HG03066 (cell line): ENCODE data around the gene LIPF.
"Not testable (repeated sequence)": the region's sequence is repeated elsewhere in the genome, so short reads cannot be mapped to it uniquely, and the experiment has no call there.

Experiments
- ATAC-seq: cut with Tn5 transposase; IDR thresholded peaks from one replicate; pipeline ENCODE4 v1.9.1; 2021; ENCODE audit warnings: low read depth; ENCODE audit not compliant: unreplicated experiment

Gene LIPF

DNA sequence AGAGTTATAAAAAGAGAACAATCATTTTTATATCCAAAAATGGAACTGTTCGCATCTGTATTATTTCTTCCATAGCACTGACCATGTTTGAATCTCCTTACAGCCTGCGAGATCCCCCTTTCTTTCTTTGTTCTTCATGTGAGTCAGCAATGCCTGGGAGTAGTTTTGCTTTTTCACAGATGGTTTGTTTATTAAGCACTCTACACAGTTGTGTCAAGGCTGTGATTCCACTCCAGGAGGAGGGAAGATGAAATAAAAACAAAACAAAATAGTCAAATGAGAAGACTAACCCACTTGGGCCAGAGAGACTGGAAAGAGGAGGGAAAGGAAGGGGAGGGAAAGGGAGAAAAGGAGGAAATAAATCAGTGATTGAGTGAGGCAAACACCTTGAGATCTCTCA, 7.8 kb downstream of the LIPF start:
- no peak for ATAC-seq

DNA sequence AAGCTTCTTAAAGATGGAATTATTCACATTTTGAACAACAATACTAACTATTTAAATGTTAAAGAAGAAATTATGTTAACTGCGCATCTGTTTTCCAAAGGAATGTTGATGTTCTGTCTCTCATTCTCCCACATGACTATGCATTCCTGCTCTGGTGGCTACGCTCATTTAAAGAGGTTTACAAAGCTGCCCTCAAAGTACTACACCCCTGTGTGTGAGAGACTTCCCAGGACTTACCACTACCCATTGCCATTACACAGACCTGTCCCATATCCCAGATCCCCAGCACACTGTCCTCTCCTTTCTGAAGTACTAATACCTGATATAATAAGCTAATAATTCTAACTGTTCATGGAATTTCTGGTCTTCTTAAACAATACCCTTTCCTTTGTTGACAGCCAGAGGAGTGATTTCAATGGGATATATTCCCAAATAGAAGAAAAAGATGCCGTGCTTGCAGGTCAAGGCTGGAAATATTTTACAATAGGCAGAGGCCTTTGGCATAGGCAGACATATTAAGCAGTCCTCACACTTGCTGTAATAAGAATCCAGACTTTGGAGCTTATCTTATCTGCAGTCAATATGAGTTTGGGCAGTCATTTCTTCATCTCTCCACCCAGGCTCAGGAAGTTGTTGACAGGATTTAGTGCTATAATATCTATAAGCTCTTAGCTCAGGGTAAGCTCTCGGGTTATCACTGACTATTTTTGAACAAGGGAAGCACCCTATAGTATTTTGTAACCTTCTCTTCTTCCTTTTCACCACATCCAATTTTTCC, 12.2 kb downstream of the LIPF start:
- ATAC-seq = no peak

DNA sequence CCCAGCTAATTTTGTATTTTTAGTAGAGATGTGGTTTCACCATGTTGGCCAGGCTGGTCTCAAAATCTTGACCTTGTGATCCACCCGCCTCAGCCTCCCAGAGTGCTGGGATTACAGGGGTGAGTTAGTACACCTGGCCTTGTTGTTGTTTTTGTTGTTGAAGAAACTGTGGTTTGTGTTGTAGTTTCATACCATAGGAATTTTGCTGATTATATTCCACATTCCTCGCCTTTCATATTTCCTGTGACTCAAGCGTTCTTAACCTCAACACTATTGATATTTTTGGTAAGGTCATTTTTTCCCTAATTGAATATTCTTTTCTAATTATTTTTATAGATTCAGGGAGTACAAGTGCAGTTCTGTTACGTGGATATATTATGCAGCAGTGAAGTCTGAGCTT, 16.7 kb downstream of the LIPF start:
- no peak for ATAC-seq

DNA sequence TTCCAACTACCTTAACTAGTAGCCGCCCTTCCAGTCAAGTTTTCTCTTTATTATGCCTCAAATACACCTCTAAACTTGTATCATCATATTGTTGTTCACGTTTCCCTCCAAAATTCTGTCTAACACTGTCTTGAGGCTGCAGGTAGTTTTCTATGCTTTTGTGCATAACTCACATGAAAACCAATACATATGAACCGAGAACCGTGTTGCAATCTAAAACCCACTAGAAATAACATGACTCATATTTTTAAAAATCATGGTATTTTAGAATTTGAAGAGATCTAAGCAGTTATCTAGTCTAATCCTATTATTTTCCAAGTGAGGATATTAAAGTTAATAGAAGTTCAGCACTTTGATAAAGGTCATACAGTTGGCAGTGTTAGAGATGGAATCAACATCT, 18.2 kb downstream of the LIPF start:
- ATAC-seq = no peak

DNA sequence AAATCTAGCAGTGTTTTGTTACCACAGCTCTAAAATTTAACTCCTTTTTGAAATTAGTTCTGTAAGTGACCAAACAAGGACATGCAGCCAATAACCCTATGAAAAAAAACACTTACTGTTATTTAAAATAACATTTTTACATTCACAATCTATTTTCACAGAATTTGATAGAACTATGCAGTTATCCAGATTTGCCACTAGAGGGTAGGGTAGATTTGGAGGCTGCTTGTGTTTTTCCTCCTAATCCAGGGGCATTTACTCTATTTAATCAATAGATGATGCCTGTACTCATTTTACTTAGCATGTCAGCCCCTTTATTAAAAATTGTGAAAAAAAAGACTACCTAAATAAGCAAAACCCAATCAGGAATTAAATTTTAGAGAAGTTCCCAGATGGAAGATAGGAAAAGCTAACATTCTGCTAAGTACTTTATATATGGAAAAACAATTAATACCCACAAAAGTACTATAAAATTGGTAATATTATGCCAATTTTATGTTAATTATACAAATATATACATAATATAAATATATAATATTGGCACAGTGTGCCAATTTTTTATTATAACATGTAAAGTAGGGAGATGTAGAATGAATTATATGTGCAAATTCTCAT, 23.7 kb downstream of the LIPF start:
- ATAC-seq = no peak

DNA sequence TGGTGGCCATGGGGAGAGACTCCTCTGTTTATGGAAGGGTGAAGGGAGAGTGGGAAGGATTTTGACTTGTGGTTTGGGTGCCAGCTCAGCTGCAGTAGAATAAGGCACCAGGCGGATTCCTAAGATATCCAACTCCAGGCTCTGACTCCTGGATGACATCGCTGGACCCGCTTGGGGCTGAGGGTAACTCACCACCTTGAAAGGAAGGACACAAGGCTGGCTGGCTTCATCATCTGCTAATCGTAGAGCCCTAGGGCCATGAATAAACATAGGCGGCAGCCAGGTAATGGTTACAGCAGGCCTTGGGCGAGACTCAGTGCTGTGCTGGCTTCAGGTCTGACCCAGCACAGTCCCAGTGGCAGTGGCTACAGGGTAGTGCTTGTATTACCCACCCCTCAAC, 25.1 kb downstream of the LIPF start:
- ATAC-seq = no peak

DNA sequence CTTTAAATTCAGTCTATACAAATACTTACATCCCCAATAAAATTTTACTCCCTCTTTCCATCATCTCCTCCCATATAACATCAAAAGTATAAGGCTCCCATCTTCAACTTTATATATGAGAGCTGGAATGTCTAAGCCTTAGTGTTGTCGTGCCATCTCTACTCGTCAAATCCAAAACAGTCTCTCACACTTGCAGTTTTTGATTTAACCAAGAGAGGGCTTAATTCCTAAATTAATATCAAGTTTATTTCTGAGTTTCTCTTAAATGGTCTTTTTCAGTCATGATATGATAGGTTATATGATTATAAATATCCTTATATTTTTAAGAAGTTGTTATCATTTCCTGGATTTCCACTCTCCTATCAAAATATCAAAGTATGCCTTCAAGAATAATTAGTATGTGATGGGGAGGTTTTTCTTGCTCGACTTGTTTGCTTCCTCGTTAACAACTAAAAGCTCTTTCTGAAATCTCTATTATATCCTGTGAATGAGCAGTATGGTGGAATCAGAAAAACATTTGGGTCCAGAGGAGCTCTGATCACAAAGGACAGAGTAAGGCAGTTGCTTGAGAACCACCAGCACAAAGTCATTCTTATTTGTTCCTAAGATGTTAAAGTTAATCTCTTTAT, 29.3 kb downstream of the LIPF start:
- ATAC-seq = no peak

DNA sequence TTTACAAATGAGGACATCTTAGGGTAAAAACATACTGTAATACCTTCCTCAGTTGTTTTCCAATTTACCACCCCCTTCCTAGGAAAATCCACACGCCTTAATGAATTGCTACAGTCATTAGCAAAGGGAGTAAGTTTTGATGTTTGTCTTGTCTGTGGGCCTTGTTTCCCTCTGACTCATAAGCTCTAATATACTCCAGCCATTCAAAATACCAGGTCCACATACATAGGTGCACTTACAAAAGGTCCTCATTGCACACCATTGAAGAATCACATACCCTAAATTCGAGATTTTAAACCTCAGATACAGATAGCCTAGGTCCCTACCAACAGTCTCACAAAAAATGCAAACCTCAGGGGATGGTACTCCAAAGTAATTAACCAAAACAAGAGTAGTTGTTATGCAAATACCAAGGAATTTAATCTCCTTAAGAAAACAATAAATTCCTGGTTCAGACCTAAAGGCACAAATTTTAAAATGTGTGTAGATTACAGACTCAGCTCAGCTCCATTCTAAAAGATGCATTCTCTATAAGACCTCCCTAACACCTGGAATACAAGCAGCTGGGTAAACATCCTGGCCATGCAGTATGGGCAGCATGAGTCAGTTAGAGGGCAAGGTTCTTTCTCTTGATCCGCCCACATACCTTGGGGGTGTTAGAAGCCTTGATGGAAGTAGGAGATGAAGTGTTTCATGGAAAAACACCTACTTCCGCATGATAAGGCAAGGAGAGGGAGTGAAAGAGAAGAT, 38.8 kb downstream of the LIPF start:
- ATAC-seq = no peak

DNA sequence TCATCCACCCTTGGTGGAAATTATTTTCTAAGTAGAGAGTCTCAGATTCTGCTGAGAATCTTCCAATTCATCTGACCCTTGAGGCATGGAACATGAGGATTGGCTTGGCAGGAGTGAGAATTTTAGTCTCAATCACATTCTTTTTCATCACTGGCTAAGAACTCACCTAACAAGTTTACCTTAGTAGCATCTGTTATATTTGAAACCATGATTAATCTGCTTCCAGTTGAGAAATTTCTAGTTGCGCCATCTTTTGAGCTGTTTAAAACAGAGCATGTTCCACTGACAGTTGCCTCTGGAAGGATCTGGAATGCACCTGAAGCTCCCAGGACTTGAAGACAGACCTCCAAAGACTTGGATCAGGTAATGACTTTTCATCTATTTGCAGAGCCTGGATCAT, 41.7 kb downstream of the LIPF start, which contains the start of gene LIPK:
Gene LIPK (plus strand): TSS at position 292 of the 400 bp plus-strand sequence. CDS start 18,295 bp downstream, outside the sequence.
- no peak for ATAC-seq

DNA sequence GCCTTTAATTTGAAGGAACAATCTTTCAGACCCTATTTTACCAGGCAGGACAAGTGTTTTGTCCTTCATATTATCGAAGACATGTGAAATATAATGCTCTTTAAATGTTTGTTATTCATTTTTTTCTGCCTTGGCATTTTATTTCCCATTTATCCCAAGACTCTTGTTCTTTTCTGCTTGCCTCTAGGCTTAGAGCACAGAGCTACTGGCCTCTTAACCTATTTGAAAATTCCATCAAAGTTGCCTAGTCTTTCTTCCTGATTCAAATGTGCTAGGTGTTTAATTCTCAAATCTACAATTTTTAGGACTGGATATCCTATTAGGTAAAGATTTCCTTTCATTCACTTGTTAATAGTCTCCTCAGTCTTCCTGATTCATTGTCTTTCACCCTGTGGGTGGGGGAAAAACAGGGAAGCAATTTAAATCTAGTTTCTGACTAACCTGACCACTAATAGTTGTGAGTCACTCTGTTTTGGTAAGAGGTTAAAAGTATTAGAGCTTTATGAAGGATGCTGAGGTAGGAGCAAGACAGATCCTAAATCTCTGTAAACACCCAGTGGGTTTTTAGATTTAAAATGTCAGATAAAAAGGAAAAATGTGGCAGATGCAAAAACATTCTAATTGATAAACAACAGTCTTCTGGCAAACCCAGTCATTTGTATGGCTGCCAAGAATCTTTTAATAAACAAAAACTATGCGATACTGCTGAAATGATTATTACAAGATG, 43.4 kb downstream of the LIPF start:
- no peak for ATAC-seq

DNA sequence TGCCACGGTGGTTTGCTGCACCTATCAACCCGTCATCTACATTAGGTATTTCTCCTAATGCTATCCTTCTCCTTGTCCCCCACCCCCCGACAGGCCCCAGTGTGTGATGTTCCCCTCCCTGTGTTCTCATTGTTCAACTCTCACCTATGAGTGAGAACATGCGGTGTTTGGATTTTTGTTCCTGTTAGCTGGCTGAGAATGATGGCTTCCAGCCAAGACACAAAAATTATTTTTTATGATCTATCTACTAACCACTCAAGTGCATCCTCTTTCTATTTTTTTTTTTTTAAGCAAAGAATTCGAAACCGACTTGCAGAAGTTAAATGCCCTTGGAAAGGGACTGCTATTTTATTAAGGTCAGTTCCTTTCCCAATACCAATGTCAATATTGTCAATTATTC, 45.1 kb downstream of the LIPF start:
- not testable (repeated sequence) for ATAC-seq

DNA sequence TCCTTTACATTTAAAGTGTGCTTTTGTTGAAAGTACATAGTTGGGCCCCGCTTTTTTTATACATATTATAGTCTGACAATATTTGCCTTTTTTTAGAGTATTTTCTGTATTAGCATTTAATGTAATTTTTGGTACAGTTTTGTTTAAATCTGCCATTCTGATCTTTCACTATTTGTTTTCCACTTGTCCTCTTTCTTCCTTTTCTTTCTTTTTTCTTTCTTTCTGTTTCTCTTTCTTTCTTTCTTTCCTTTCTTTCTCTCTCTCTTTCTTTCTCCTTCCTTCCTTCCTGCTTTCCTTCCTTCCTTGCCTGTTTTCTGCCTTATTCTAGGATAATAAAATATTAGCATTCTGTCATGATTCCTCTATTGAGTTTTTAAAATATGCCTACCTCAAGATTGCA, 51.3 kb downstream of the LIPF start:
- no peak for ATAC-seq

DNA sequence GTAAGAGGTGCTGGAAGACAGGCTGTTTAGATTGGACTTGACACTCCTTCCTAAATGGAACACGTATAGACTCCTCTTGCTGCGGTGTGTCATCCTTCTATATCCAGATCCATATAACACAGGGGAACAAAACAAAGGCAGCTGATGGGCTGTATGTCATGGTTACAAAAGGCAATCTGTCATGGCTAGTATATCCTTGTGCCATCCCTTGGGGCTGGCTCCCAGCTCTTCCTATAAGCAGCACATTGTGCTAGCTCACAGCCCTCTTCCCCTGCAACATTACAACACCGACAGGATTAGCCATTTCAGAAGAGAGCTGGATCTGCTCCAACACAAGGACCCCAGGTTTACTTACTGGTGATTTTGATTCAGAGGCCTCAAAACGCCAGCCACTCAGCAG, 57.1 kb downstream of the LIPF start:
- no peak for ATAC-seq

DNA sequence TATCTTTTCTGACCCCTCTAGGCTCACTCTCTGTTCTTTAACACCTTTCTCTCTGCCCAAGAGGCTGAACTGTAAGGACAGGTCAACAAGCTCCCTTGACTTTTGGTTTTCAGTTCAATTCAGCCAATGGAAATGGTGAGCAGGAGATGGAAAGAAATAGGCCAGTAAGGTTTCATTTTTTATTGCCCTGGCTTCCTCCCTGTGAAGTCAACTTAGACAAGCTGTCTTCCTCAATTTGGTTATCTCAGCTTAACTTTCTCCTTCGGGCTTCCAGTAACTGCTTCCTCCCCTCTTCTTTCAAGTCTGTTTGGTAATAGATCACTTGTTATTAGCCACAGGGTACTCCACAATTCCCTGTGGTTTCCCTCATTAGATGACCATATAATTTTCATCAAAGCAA, 61.6 kb downstream of the LIPF start:
- no peak for ATAC-seq

DNA sequence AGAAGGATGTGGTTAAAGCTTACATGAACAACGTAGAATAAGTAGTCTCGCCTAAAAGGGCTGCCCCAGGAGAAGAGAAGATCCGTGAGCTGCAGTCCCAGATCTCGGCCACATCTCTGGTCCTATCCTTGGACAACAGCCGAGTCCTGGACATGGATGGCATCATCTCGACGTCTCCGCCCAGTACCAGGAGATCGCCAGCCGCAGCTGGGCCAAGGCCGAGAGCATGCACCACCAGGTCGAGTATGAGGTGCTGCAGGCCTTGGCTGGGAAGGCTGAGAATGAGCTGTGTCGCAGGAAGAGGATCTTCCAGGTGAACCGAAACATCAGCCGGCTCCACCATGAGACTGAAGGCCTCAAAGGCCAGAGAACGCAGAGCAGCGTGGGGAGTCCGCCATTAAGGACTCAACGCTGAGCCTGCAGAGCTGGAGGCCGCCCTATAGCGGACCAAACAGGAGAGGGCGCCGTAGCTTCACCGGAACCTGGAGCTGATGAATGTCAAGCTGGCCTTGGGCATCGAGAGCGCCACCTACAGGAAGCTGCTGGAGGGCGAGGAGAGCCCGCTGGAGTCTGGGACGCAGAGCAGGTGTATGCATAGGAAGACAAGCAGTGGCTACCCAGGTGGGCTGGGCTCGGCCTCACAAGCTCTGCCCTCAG, 64.0 kb downstream of the LIPF start:
- ATAC-seq = no peak
